HG03558 (cell line): Measurements from ENCODE around the gene RABGAP1L.
"Not testable (repeated sequence)": the region's sequence is repeated elsewhere in the genome, so short reads cannot be mapped to it uniquely, and the experiment has no call there.

Source experiments
- ATAC-seq: cut with Tn5 transposase; IDR thresholded peaks from one replicate; pipeline ENCODE4 v1.9.1; 2021; ENCODE audit warnings: moderate number of reproducible peaks; ENCODE audit not compliant: unreplicated experiment; ENCODE audit errors: extremely low read depth

Gene RABGAP1L

DNA sequence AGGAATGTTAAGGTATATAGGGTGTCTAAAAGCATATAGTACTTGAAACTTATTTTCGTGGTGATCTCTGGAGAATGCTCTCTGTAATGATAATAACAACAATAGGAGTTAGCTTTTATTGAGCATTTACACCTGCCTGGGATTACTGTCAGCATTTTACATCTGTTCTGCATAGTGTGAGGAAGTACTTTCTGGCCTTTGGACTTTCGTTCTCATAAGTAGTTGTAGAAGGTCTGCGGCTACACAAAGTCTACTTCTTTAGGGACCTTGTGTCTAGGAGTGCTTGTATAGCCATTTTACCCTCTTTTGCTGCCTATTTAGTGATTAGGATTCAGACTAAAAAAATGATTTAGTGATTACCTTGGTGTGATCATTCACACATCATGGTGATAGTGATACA lies 184.8 kb downstream of the RABGAP1L start:
- ATAC-seq, result no peak

DNA sequence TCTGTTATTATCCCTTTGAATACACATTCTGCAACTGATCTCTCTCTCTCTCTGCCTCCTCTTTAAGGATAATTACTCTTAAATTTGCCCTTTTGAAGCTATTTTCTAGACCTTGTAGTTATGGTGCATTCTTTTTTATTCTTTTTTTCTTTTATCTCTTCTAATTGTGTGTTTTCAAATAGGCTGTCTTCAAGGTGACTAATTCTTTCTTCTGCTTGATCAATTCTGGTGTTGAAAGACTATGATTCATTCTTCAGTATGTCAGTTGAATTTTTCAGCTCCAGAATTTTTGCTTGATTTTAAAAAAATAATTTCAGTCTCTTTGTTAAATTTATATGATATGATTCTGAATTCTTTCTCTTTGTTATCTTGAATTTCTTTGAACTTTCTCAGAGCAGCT lies 192.8 kb downstream of the RABGAP1L start:
- ATAC-seq, result no peak

- no peak for ATAC-seq
These were observed 193.7 kb downstream of the RABGAP1L start for GRCh38 chr1:174352883-174353608.

DNA sequence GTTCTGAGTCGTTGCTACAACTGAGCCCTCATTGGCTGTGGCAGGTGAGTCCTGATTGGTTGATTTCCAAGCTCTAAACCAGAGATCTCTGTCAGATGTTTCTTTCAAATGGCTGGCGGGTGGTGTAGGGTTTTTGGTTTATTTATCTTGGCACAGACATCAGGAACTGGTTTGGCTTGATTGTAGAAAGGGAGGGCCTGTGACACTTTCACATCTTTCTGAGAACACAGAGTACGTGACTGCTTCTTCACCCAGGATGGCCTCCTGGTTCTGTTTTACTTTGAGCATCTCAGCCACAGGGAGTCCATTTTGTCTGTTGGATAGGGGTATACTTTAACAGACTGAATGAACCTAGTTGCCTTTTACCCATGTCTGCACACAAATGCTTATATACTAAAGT lies 199.0 kb downstream of the RABGAP1L start:
- no peak for ATAC-seq

DNA sequence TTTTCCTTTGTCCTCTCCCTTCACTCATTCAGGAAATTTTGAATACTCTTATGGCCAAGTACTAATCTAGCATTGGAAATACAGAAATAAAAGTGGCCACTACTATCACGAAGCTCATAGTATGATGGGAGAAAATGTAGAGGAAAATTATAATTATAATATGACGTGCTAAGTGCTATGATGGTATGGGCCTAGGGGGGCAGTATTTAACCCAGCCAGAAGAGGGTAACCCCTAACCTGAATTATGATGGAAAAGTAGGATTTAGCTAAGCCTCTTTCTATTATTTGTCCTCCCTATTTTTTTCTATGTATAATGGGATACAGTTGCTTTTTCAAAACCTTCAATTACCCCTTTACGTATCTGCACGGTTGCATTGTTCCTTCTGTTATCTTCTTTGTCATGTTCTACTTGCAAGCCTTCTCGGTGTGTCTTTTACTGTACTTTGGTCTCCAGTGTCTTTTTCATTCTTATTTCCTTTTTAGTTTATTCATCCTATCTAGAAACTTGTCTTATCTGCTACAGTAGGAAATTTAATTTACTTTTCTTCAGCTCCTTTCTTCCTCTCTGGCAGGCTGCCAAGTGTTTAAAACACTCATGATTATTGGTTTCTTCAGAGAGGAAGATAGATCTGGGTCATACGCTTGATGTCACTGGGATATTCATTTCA lies 199.6 kb downstream of the RABGAP1L start:
- ATAC-seq, result no peak

GRCh38 chr1:174359454-174359805 lies 200.1 kb downstream of the RABGAP1L start:
- no peak for ATAC-seq

- no peak for ATAC-seq
These were observed 205.8 kb downstream of the RABGAP1L start for GRCh38 chr1:174364996-174365736.

DNA sequence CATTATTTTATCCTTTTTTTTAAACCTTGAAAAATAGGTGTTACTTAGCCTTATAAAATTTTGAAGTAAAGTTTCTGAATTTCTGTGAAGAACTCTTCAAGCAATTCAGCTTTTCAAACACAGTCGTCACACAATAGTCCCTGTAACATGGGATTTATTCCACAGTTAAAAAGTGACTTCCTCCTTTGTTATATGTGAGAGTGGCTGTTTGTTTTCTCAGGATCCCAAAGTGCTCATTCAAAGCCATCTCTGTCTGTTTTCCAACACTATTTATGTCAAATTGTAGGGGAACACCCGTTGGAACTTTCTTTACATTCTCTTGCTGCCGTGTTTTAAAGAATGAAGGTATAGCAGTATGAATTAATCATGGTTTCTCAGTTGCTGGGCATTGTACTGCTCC lies 207.6 kb downstream of the RABGAP1L start:
- ATAC-seq, result no peak

DNA sequence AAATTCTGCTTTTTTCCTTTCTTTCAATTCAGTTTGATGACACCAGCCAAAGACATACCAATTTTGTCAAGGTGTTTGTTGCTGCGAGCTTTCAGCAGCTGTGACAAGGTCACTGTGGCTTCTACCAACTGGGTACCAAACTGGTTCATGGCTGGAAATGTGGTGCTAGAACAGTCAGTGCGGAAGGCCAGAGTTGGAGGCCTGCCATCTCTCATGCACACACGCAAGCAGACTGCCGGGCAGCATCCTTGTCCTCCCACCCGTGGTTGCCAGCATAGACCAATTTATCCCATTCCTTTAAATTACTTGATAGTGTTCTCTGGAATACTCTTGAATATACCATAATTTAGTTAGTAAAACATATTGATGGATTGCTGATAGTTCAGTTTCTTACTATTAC lies 208.6 kb downstream of the RABGAP1L start:
- no peak for ATAC-seq

GRCh38 chr1:174376030-174376429 lies 216.7 kb downstream of the RABGAP1L start:
- no peak for ATAC-seq

DNA sequence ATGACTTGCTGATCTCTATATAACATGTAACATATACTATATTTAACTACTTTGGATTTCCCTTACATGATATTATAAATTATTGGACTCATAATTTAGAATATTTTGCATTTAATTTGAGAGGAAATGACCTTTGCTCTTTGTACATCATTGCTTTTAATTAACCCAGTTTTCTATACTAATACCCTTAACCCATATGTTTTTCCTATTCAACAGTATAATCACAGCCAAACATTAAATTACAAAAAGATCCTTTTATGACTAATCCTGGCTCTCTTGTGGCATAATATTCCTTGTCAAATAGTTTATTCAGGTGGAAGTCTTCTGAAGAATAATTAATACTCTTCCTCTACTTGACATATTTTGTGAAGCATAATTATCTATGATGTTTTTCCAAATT lies 232.4 kb downstream of the RABGAP1L start:
- ATAC-seq, result no peak

DNA sequence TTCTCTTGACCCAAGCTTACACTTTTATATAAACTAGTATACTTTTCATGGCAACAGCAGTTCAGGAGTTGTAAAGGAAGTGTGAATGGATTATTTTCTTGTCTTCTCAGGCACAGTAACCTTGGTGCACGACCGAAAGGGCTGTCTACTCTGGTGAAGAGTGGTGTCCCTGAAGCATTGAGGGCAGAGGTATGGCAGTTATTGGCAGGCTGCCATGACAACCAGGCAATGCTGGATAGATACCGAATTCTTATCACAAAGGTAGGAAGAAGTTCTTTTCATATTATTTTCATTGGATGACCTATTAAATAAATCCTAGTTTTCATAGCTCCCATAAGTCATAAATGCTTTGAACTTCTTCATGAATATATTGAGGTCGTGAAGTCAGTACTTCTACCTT lies 234.6 kb downstream of the RABGAP1L start:
- no peak for ATAC-seq

GRCh38 chr1:174397261-174397660 lies 237.9 kb downstream of the RABGAP1L start:
- ATAC-seq, result no peak

GRCh38 chr1:174398246-174398645 lies 238.9 kb downstream of the RABGAP1L start:
- ATAC-seq, result no peak

- ATAC-seq, result no peak
These were observed 239.9 kb downstream of the RABGAP1L start for GRCh38 chr1:174399211-174399610.

GRCh38 chr1:174401075-174401474 lies 241.8 kb downstream of the RABGAP1L start:
- ATAC-seq, result no peak

DNA sequence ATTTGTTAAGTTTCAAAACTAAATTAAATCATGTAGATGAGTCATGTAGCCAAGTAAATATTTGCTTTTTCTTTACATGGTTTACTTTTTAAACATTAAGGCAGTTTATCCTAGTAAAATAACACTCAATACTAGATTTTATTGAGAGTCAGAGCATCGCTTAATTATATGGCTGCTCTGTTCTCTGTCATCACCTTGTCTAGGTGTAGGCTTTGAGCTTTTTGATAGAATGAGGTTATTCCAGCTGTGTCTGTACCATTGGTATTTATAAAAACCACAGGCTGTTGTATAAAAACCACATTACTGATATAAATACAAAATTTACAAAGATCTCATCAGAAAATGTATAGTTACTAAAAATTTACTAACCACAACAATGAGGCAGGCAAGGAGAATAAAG lies 245.9 kb downstream of the RABGAP1L start:
- no peak for ATAC-seq

DNA sequence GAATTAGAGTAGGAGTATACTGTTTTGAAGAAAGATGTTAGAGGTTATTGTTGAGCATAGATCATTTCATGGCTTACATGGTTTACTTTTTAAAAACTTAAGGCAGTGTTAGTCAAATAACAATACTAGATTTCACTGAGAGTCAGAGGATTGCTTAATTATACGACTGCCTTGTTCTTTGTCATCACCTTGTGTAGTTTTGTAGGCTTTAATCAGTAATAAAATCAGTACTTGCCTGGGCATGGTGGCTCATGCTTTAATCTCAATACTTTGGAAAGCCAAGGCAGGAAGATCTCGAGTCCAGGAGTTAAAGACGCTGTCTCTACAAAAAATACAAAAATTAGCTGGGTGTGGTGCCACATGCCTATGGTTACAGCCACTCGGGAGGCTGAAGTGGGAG lies 247.1 kb downstream of the RABGAP1L start:
- ATAC-seq, result no peak

DNA sequence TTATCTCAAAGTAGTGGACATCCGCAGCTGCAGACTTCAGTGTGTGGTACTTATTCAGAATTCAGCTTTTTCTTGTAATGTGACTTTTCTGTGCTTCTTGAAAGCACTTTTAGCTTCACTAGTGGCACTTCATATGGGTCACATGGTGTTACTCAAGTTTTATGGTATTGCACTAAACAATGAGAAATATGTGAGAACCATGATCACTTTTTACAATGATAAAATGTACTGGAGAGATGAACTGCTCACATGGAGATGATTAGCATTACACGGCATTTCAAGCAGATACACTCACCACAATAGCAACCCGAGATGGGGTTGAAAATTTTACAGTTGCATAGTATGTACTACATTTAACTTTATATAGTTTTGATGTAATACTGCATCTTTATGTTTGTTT lies 248.3 kb downstream of the RABGAP1L start:
- no peak for ATAC-seq

DNA sequence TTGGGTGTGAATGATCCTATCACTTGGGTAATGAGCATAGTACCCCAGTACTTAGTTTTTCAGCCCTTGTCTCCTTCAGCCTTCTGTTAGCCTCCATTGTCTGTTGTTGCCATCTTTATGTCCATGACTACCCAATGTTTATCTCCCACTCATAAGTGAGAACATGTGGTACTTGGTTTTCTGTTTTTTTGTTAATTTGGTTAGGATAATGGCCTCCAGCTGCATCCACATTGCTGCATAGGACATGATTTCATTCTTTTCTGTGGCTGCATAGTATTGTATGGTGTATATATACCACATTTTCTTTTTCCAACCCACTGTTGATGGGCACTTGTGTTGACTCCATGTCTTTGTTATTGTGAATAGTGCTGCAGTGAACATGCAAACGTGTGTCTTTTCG lies 248.8 kb downstream of the RABGAP1L start:
- no peak for ATAC-seq

DNA sequence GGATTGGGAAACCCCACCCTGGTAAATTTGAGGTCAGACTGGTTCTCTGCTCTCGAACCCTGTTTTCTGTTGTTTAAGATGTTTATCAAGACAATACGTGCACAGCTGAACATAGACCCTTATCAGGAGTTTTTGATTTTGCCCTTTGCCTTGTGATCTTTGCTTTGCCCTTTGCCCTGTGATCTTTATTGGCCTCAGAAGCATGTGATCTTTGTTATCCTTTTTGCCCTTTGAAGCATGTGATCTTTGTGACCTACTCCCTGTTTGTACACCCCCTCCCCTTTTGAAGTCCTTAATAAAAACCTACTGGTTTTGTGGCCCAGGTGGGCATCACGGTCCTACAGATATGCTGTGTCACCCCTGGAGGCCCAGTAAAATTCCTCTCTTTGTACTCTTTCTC lies 250.5 kb downstream of the RABGAP1L start:
- not testable (repeated sequence) for ATAC-seq
